ENCODE measurements around the gene DIDO1.
A peak's percentile ranks its signal among the peaks of the same experiment; 100 is the strongest.

DIDO1 gene

GRCh38 chr20:62950741-62951140 lies 24.4 kb upstream of the DIDO1 start:
- no peak for DNase-seq (ENCODE audit: low spot score)

- no peak for DNase-seq (ENCODE audit: low spot score)
Observed at GRCh38 chr20:62949962-62950361, 23.7 kb upstream of the DIDO1 start.

- DNase-seq (ENCODE audit: low spot score) = no peak
Observed at GRCh38 chr20:62949153-62949821, 23.0 kb upstream of the DIDO1 start.

DNA sequence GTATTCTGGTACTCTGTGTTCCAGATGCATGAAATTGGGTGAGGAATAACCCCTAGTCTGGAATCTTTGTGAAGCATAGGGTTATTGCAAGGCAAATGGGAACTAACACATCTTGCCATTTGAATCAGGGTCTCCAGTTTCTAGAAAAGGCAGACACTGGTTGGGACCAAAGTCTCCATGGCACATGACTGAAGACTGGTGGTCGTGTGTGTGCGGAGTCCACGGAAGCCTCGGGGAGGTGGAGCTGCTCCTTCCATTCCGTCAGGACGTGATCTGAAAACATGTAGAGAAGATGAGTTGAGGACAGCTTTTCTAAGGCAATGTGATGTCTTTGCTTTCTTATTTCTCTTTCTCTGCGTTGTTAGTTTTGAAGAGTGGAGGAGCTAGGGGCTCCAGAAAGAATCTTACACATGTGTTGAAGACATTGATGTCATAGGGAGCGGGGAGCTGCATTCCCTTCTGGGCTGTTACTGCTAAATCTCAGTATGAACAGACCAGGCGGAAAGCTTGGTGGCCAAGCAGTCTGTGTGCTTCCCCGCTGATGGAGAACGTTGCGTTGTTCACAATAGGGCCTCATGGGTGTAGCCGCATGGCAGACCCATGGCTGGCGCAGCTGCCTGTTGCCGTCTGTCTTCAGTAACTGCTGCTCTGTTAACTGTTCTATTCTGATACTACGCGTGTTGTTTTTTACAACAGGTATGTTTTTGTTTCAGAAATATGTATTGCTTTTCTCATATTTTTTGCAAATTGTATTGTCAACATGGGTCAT lies 21.4 kb upstream of the DIDO1 start:
- DNase-seq (ENCODE audit: low spot score) = no peak

DNA sequence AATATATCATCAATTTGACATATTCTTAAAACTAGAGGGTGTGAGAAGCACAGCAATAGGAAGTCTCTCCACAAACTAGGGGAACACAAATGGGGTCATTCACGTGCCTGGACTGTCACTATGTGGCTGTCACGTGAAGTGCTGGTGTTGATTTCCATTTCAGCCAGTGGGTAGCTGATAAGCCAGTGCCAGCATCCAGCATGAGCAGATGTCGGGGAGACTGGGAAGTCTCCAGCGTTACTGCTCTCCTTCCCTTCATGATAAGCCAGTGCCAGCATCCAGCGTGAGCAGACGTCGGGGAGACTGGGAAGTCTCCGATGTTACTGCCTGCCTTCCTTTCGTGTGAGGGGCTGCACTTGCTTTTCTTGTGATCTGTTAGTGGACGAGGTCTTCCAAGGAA lies 20.6 kb upstream of the DIDO1 start:
- peak; percentile 67 for DNase-seq (ENCODE audit: low spot score)

DNA sequence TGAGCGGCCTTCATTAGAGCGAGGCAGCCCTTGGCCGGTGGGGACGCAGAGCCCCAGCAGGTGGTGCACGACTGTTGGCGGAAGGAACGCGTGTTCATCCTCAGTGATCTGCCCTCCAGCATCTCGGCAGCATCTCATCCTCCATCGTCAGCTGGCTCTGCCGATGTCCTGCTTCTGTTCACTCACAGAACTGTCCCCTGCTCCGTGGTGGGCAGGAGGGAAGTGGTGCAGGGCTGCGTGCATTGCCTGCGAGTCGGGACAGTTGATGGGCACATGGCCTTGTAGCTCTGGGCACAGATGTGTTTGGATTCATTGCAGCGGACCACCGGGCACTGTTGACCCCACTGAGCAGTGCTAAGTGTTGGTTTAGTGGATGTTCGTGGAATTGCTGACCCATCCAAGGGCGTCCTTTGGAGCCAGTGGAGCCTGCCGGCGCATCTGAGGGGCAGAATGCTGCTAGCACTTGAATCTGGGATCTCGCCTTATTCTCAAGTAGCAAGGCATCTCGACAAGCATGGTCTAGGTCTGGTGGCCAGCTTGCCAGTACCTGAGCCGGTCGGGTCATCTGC lies 19.6 kb upstream of the DIDO1 start:
- no peak for DNase-seq (ENCODE audit: low spot score)

DNA sequence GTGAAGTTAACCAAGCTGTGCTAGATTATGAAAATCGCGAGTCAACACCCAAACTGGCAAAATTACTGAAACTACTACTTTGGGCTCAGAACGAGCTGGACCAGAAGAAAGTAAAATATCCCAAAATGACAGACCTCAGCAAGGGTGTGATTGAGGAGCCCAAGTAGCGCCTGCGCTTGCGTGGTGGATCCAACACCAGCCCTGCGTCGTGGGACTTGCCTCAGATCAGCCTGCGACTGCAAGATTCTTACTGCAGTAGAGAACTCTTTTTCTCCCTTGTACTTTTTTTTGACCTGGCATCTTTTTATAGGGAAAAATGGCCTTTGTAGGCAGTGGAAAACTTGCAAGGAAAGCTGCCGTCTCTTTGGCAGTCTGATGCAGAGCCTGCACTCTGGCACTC lies 18.4 kb upstream of the DIDO1 start:
- no peak for DNase-seq (ENCODE audit: low spot score)

DNA sequence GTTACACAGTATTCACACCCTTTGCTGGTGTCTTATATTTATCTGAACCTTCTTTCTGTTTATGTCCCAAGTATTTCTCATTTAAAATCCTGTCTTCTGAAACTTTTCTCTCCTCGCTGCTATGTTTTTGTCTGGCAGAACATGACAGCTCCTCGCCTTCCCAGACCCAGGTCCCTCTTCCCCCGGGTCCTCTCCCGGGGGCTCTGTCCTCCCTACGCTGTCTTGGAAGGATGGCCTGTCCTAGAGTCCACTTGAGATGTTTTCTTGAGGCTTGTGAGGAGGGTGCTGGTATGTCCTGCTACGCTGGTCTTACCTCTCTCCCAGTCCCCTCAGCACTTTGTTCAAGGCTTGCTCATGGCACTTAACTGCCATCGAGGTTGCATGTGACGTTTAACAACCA lies 17.9 kb upstream of the DIDO1 start:
- no peak for DNase-seq (ENCODE audit: low spot score)

GRCh38 chr20:62943396-62943795 lies 17.1 kb upstream of the DIDO1 start:
- DNase-seq (ENCODE audit: low spot score) = no peak

- no peak for DNase-seq (ENCODE audit: low spot score)
Observed at GRCh38 chr20:62942456-62942855, 16.2 kb upstream of the DIDO1 start.

- no peak for DNase-seq (ENCODE audit: low spot score)
Observed at GRCh38 chr20:62941792-62942191, 15.5 kb upstream of the DIDO1 start.

DNA sequence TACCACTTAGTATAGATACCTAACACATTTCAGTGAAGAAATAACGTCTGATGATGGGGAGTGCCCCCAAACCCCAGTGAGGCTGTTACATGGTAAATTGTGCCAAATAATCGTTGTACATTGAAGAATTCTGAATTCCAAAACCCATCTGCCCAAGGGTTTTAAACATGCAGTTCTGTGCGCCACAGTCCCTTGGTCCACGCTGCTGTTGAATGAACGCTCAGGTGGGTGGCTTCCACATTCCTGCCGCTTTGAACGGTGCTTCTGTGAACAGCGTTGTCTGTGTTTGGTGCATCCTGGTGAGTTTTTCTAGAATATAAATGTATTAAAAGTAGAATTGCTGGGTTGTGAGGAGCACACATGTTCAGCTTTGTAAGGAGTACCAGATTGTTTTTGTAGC lies 14.6 kb upstream of the DIDO1 start:
- DNase-seq (ENCODE audit: low spot score) = no peak

GRCh38 chr20:62938105-62938888 lies 12.0 kb upstream of the DIDO1 start, which contains the start of gene GID8:
TSS of gene GID8 (plus strand) at chr20:62938147. CDS start at chr20:62941503, 3,356 bp downstream.
- no peak for DNase-seq (ENCODE audit: low spot score)

- peak; percentile 97 for DNase-seq (ENCODE audit: low spot score)
Observed at GRCh38 chr20:62937268-62938104, 11.2 kb upstream of the DIDO1 start.

DNA sequence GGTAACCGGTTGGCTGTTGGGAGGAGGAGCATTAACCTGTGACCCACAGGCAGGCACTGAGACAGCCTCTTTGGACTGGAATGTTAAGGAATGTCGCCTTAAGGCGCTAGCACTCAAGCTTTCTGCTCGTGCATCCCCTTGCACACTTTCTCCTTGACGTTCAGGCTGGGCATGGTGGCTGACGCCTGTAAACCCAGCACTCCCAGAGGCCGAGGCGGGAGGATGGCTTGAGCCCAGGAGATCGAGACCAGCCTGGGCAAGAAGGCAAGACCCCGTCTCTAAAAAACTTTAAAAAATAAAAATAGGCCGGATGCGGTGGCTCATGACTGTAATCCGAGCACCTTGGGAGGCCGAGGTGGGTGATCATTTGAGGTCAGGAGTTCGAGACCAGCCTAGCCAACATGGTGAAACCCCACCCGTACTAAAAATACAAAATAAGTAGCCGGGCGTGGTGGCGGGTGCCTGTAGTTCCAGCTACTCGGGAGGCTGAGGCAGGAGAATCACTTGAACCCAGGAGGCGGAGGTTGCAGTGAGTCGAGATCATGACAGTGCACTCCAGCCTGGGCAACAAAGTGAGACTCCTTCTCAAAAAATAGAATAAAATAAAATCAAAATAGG lies 9.8 kb upstream of the DIDO1 start:
- no peak for DNase-seq (ENCODE audit: low spot score)

DNA sequence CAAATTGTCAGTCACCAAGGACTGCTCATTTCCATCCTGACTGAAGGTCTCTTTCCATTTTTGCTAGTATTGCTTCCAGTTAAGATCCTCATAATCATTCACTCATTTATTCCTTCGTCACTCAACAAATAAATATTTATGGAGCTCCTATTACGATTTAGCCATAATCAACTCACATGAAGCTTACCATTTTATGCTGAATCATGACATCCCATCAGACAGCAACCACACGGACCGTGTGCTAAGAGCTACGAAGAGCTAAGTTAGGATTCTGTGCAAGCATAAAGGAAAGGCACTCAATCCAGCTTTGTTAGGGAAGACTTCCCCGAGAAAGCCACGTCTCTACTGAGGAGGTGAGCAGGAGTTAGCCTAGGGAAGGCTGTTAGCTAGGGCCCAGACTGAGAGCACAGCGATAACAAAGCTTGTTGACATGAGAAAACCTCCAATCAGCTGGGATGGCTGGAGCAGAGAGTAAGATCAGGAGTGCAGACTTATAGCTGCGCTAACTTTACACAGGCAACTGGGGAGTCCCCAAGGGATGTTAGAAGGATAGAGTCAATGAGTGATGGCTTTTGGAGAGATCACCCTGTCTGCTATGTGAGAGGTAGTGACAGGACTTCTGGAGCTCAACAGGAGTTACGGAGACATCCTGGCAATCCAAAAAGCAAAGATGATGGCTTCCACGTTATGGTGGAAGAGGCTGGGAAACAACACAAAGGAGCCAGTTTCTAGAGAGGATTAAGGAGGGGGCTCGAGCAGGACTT lies 9.1 kb upstream of the DIDO1 start:
- peak; percentile 60 for DNase-seq (ENCODE audit: low spot score)

DNA sequence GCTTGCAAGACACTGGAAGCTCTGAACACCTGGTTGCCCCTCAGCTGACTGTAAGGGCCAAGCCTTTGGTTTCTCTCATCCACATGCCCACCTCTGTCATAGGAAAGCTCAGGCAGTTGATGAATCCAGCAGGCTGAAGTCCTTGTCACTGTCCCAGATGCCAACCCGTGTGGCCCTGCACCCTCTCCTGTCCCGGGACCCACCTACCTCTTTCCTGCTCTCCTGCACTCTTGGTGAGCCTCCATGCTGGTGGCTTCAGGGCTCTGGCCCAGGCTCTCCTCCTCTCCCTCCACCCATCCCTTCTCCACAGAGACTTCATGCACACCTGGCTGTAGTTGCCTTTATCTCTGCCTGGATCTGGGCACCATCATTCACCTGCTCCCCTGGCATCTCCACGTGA lies 7.7 kb upstream of the DIDO1 start:
- DNase-seq (ENCODE audit: low spot score) = no peak

DNA sequence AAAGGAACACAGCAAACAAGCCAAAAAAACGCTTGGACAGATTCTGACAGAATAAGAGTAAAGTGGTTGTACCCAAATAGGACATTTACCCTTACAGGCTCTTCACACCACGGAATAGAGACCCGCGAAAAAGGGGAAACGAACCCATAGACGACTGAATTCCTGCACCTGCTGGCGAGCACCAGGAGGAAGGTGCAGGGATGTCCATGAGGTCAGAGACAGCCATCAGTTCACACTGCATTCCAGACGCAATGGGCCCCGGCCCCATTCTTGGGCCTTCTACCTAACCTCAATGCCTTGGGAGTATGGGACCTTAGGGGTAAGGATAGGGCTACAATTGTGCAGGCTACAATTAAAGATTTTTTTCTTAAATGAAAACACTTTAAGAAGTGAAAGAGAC lies 5.2 kb upstream of the DIDO1 start:
- no peak for DNase-seq (ENCODE audit: low spot score)

- DNase-seq (ENCODE audit: low spot score) = peak; percentile 64
Observed at GRCh38 chr20:62929051-62929538, 2.8 kb upstream of the DIDO1 start.

- DNase-seq (ENCODE audit: low spot score) = no peak
Observed at GRCh38 chr20:62928246-62928939, 2.1 kb upstream of the DIDO1 start.

All from hematopoietic multipotent progenitor cell treated with erythropoietin and hydrocortisone succinate and interleukin-3 and kit ligand, for 17 days (in vitro differentiated cells).